Hindlimb muscle (tissue), 1 donor: Measurements from ENCODE around the gene CIAPIN1. TPM values are rescaled to one million over a fixed set of nuclear protein-coding genes. Genes with fewer than 3 reads are reported as not detected.
"Not testable (repeated sequence)": the region's sequence is repeated elsewhere in the genome, so short reads cannot be mapped to it uniquely, and the experiment has no call there.

ENCODE experiments used
- DNase-seq: peaks from one replicate; pipeline ENCODE4 v3.0.0-alpha.2; 2013
- polyA plus RNA-seq: library from polyadenylated mRNA; unstranded; fragments of 120-200 nt; gene quantifications from one replicate; pipeline ENCODE4 v1.2.1, GENCODE V29; 2013; ENCODE audit not compliant: insufficient read length

CIAPIN1 gene
- polyA plus RNA-seq, 1 donor = 55.8 TPM

DNA sequence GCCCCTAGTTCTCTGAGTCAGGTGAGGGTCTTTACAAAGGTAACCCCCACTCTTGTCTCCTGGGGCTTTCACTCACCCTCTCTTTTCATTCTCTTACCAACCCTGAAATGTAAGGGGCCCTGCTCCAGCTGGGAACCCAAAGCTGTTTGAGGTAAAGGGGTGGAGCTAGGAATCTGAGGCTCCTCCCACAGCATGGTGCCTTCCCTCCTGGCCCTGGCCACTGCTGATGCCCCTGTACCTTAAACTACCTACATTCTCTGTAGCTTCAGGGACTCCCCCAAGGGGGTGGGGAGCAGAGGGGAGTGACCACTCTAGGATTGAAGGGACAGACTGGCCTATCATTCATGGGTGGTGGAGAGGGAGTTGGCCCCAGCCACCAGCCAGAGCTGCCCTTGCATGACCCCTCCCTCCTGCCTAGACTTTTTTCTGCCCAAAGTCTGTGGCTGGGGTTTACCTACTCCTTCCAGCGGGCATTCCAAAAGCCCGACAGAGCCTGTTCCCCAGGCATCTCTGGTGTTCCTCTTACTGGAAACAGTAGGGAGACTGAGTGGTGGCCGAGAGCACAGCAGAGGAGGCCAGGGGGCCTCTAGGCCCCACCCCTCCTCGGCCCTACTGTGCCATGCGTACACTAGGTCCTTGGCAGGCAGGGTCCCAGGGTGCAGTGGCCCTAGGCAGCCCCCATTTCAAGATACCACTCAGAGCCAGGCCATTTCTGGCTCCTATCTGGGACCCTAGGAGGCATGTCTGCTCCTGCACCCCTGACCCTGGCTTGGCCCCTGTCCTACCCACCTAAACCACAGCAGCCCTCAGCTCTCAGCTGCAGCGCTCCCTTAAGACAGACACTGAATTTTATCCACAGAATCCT is 29.6 kb upstream of the CIAPIN1 start:
- DNase-seq = no peak

DNA sequence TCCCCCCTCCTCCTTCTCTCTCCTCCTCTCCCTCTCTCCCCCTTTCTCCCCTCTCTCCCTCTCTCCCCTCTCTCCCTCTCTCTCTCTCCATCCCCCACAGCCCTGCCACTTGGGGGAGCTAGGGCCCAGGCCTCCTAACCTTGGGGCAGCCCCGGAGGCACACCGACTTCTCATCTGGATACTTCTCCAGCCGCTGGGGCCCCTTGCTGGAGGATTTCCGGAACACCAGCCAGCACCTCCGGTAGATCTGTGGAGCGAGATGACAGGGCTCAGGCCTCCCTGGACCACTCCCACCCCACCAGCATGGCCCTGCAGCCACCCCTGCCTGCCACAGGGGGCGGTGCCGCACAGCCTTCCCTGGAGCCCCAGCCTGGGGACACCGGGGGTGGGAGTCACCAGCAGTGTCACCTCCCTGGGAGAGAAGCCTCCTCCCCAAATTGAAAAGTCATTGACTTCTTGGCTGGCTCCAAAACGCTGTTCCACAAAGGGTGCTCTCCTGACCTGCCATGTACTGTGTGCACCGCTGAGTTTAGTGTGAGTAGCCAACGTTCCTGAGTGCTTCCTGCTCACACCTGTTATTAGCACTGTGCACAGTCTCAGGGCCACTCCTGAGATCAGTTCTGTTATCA is 28.6 kb upstream of the CIAPIN1 start:
- DNase-seq = peak; percentile 25

DNA sequence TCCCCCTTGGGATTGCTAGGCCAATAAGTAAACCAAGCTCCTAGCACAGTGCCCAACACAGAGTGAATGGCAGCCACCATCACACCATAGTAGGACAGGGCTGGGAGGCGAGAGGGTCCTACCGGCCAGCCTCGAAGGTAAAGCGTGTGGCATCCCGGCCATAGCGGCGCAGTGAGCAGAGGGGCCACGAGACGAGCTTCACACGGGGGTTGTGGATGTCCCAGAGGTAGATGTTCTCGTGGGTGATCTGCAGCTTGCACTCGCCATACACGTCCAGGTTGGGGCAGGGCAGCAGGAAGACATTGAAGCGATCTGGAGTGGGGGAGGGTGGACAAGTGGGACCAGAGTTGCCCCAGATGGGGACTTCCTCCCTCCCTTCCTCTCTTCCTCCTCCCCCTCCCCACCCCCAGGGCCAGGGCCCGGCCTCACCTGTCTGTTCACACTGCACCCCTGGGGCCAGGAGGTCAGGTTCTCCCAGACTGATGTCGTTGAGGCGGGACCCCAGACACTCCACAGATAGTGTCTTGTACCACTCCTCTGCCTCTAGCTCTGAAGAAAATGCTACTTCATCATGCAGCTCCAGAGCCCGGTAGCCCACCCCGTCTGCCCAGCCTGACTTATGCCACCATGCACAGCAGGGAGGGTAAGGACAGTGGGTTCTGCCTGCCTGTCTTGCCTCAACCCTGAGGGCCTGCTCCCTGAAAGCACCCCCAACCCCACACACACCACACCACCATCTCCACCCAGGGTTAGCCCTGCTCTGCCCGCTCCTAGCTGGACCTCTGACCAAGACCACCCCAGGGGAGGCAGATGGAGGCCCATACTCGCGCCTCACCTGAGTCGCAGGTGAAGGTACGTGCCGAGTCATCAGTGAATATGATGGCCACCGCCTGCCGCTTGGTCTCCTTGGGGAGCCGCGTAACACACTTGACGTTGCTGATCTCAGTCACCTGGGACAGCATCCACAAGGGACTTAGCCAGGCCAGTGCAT is 27.8 kb upstream of the CIAPIN1 start:
- no peak for DNase-seq

DNA sequence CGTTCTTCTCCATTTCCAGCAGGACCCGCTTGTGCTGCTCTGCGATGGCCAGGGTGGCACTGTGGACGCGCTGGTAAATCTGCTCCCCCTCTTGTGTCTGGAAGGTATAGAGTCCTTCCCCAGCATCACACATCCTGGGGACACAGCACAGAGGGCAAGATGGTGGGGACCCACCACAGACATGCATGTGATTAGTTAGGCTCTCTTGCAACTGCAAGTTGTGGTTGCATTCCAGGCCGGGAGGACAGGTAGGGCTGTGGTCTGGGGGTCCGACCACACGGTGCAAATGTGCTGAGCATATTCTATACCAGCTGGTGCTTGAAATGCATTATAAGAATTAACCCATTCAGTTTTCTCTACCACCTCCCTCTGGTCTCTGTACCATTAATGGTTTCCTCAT is 26.7 kb upstream of the CIAPIN1 start:
- DNase-seq = no peak

DNA sequence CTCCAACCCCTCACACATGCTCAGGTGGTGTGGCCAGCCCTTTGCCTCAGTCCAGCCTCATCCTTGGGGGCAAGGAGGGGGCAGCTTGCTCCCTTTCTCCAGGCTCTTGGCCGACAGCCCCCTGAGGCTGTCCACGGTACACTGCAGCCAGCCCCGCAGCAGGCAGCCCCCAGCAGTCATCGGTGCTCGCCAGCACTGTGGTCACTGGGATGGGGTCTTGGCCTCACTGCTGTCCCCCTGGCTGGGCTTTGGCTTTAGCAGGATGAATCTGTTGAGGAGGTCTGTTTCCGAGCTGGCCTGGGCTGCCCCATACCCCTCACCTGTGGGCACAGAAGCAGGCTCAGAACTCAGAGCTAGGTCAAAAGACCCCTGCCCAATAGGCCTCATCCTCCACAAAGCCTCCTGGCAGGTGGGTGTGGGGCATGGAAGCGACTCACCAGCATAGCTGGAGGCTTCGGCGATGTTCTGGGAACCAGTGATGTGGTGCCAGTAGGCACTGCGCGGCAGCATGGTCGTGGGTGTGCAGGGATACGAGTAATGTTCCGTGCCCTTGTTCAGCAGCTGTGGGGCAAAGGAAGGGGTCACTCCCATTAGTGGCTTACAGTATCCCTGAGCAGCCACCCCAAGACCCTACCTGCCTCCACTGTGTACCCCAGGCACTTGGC is 26.1 kb upstream of the CIAPIN1 start:
- no peak for DNase-seq

DNA sequence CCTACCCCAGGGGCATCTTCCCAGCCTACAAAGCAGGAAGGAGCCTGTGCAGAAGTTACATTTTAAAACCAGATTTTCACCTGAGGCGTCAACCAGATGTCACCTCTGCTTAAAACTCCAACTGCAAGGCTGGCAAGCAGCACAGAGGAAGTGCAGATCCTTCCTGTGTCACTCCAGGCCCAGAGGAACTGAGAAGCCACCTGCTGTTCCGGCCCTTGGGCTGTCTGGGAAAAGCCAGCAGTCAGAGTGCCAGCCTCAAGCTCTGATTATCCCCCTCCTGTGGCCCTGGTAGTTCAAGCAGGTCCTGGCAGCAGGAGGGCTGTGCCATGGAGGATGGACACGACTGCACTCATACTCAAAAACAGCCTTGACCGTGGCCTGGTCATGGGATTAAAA is 25.5 kb upstream of the CIAPIN1 start:
- DNase-seq = no peak

DNA sequence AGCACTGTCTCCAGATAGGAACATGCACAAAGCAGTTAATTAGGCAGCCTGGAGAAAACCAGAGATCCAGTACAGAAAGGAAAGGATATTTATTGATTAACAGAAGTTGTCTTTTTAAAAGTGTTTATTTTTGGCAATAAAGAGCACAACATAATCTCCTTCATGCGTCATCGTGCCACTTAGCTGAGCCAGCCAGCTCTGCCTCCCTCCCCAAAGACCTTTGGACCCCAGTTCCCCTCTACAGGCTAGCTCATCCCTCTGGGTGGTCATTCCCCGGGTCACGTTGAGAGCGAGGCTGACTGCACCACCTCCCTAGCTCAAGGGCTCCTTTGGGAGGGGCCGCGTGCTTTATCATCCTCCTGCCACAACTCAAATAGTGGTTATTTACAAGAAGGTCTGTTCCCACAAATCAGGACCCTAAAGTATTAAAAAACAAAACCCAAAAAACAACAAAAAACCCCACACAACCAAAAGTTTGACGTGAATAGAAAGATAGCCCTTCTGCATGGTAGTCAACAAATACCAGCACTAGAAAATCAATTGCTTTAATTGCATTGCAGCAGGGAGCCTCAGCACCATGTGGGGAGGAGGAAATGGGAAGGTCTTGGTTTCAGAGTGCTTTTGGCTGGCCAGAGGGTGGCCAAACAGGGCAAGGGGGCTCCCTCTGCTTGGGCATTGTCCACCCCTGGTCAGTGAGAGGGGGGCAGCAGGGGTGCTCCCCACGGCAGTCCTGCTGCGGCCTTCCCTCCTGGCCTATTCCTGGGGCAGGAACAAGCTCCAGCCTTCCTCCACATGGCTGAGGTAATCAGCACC is 24.9 kb upstream of the CIAPIN1 start:
- DNase-seq = no peak

DNA sequence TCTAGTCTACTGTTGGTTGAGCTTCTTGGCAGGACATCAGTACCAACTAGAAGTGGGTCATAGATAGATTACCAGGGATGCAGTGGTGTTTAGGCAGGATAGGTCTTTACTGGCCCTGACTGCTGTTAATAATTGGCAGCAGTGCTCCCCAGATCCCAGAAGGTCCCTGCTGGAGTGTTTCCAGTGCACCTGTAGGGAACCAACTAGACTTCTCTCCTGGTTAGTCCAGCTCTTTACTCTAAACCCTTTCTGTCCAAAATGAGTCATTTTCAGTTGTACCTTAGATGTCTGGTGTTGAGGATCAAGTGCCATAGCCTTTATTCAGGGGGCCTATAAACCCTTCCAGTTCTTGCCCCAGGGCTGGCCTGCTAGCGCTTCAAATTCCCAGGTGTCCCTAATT is 24.0 kb upstream of the CIAPIN1 start:
- no peak for DNase-seq

DNA sequence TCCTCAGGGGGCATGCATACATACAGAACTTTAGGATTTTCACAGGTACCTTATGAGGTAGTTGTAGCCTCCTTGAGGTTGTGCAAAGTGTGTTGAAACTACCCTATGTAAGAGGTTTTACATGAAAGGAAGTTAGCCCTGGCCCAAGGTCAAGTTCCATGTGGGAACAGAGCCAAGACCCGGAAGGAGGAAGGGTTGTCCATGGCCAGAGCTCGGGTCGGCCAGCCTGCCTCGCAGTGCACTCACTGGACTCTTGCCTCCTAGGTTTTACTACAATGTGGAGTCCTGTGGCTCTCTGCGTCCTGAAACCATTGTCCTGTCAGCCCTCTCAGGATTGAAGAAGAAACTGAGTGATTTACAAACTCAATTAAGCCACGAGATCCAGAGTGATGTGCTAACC is 23.5 kb upstream of the CIAPIN1 start:
- no peak for DNase-seq

DNA sequence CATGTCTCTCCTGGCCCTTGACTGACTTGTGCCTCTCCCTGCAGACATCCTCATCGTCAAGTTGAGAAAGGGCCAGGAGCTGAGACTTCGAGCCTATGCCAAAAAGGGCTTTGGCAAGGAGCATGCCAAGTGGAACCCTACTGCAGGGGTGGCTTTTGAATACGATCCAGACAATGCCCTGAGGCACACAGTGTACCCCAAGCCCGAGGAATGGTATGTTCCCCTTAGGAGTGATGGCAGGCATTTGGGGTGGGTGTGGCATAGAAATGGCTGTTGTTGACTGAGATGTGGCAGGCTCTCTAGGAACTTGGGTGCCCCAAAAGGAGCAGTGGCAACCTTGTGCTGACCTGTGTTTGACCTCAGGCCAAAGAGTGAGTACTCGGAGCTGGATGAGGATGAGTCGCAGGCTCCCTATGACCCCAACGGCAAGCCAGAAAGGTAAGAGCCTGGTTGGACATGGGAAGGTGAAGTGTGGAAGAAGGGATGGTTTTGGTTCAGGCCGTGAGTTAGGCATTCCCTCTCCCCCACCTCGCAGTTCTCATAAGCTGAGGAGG is 22.8 kb upstream of the CIAPIN1 start:
- no peak for DNase-seq

DNA sequence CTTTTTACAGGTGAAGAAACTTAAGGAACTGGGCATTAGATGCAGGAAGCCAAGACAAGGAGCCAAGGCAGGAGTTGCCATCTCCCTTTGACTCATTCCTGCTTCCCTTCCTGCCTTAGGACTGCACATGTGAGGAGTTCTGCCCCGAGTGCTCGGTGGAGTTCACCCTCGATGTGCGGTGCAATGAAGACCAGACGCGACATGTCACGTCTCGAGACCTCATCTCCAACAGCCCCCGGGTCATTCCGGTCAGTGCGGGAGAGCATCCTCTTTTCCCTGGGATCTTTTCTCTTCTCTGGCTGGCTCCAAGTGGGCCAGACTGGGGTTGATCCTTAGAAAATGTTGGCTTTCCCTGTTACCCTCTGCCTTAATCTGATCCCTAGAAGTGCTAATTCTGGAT is 21.9 kb upstream of the CIAPIN1 start:
- DNase-seq = no peak

DNA sequence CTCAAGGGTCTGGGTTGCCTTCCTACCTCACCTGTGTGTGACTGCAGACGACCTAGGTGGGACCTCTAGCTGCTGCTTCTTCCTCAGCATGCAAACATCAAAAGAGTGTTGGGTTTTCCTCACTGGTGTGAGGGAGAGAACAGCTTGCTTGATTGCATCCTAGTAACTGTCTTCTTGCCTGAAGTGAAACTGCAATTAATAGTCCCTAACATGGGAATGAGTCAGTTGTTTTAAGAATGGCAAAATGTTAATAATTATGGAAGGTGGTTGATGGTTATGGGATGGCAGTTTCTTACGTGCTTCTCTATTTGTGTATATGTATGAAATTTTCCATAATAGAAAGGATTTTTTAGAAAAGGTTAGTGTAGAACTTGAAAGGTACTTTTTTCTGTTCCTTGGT is 21.2 kb upstream of the CIAPIN1 start:
- DNase-seq = no peak

DNA sequence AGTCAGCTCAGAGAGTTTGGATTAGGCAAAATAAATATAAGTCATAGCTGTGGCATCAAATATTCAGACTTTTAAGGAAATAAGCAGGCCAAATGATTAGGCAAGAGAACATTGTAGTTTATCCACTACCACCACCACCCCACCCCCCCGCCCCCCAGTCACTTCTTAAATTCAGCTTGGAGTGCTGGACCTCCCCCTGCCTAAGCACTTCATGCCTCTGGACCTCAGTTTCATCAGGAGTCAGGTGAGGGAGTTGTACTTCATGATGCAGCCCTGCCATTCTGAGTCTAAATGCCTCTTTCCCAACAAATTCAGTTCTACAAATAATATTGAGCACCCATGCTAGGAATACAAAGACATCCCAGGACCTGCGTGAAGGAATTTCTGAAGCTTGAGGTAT is 17.3 kb upstream of the CIAPIN1 start:
- DNase-seq = no peak

DNA sequence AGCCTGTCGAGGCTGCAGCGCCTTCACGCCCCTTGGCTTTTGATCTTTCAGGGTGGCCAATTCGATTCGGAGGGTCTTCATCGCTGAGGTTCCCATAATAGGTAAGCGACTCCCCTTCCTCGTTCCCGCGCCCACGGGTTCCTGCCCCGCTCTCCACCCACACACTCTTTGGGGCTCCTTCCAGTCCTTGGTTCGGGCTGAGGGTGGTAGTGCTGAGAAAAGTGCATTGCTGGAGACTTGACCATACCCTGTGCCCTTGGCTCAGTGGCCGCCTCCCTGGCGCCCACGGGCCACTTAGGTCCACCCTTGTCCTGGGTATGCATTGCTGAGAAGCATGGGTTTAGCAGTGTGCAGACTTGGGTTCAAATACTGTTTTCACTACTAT is 15.8 kb upstream of the CIAPIN1 start:
- no peak for DNase-seq

DNA sequence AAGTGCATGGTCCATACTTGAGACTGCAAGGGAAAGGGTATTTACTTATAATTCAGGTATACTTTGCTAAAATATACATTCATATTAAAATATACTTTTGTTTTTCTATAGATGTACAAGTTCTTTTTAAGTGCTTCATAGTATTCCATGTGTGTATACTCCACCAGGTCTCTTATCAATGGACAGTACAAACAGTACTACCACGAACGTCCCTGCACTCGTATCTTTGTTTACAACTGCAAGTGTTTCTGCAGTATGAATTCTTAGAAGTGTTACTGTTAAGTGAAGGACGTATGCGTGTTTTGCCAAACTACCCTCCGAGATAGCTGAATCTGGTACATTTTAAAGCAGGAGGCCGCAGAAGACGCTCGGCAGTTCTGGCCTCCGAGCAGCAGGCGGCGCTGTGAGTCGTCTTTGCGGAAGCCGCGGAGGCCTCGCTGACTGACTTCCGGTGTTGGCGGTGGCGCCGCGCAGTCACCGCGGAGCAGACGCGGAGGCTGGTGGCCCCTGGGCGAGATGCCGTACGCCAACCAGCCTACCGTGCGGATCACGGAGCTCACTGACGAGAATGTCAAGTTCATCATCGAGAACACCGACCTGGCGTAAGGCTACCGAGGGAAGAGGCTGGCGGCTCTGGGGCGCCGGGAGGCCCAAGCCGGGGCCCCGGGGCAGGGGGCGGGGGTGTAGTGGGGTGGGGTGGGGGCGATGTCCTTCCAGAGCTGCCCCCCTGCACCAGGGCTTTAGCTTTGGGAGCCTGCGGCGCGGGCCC is 15.2 kb upstream of the CIAPIN1 start, which contains the start of gene POLR2C:
POLR2C (plus strand) TSS at position 471 of the 769 bp plus-strand sequence; CDS start at position 517, 46 bp downstream.
- DNase-seq = peak; percentile 90

DNA sequence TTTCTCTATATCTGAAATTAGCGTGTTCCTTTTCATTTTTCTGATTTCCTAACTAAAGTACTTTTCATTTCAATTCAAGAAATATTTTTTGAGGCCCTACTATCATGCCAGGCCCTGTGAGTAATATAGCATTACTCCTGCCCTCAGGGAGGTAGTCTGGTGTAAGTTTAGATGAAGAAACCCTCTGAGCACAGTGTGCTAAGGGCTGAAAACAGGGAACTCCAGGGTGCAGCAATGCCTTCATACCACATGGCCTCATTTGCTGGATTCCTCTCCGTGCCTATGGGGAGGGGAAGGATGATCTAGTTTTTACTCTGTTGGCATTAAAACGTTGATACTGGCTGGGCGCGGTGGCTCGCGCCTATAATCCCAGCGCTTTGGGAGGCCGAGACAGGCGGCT is 4.8 kb upstream of the CIAPIN1 start:
- no peak for DNase-seq

DNA sequence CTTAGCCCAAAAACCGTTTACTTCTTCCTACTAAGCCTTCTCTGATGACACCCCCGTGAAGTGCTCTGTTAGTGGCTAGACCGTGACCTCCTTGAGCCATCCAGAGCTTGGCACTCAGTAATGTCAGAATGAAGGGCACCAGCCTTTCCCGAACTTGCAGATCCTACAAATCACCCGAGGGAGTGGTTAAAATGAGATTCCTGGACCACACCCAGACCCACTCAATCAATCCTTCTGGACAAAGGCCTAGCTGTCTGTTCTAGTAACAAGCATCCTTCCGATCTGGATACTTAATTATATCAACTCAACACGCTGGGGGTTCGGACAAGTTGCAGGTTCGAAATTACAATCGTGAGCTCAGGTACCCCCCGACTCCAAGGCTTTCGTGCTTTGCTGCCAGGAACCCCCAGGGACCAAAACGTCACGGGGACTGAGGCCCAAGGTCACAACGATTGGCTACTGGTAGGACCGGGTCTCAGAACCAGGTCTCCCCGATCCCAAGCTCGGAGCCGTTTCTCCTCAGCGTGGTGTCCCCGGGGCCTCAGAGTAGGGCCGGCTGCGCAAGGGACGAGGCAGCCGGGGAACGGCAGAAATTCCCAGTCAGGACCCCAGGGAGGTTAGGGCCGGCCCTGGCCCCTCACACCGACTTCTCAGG is 527 bp downstream of the CIAPIN1 start:
- DNase-seq = peak; percentile 40

DNA sequence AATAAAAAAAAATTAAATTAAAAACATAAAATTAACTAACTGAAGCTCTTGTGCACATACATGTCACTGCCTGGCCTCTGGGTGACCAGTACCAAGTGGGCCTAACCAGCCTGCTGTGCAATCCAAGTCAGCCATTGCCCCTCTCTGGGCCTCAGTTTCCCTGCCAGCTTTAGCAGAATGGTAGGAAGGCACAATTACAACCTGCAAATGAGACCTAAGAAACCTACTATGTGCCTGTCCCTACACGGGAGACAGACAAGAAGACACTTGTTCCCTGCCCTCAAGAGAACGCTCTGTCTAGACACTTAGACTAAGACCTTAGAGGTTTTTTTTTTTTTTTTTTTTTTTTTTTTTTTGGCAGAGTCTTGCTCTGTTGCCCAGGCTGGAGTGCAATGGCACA is 1.7 kb downstream of the CIAPIN1 start:
- DNase-seq = no peak

DNA sequence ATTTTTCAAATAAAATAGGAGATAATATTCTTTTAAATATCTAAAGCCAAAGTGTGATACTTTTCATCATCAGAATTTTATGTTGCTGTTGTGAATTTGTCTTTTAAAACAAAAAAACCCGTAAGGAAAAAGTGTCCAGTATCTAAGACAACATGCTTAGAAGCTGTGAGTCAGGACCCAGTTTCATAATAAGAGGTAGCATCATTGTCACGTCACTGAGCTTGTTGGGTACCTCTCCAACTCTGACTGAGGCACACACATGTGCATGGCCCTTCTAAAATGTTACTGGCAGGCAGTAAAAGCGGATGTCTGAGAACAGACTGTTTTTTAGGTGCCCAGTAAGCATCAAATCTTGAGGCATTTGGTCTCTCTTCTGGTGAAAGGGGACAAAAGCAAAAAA is 2.5 kb downstream of the CIAPIN1 start:
- no peak for DNase-seq

DNA sequence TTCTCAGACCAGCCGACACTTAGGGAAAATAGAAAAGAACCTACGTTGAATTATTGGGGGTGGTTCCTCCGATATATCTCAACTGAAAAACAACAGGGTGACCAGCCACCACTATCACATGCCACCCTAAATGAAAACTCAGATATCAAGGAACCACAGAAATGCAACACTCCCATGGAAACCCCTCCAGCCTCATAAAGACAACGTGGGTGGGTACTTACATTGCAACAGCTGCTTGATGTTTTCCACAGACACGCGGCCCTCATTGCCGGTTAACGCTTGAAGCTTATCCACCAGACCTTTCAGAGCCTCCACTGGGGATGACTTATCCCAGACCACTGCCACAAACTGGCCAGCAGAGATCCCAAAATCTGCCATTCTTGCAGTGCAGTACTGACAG is 6.6 kb downstream of the CIAPIN1 start:
- not testable (repeated sequence) for DNase-seq
